Measurements from ENCODE around the gene GSK3B.
A peak's percentile ranks its signal among the peaks of the same experiment; 100 is the strongest.

Gene GSK3B

DNA sequence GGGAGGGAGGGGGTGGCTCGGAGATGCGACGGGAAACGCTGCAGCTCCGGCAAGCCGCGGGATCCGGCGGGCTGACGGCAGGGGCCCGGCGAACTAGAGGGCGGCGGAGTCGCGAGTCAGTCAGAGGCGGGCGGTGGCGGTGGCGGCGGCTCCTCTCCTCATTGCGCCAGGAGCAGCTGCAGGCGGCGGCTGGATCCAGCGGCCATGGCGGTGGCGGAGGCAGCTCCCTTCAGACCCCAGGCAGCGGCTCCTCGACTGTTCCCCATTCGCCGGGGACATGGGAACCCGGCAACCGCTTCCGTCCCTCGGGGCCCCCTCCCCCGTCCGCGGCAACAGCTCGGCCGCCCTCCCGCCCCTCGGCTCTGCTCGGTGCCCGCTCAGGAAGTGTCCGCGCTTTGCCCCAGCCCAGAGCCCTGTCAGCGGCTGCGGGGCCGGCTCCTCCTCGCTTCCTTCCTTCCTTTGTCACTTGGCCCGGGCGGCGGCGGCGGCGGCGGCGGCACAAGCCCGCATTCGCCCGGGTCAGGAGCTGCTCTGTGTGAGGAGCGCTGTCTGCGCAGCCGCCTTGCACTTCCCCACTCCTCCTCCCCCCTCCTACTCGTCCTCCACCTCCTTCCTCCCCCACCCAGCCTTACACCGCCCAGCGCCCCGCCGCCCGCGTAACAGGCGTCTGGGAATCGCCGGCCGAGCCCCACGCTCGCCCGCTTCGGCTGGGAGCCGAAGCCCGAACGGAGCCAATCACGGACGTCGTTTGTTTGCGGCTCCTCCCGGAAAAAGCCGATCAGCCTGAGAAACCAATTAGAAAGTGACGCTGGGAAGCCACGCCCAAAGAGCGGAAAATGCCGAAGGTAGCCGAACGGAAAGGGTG, at the start of gene GSK3B:
Gene GSK3B, minus strand, starts transcription at position 537 of the 865 bp plus-strand sequence. CDS start 1,013 bp downstream, outside the sequence.
- H3K9ac ChIP-seq (ENCODE audit: low read length): peak within 1 kb of the TSS; percentile 100
- no peaks in the 10 kb centered on the region for H3K9me3 ChIP-seq (ENCODE audit: control insufficient read depth, low read length)
- peaks cover 18% of the 10 kb centered on the region for H3K4me1 ChIP-seq (ENCODE audit: control insufficient read depth, insufficient read depth, low read length)
- H3K4me3 ChIP-seq (ENCODE audit: low read length): peak within 1 kb of the TSS; percentile 97
- no peaks in the 10 kb centered on the region for H3K27me3 ChIP-seq (replicated peaks; ENCODE audit: control insufficient read depth, insufficient read depth, low read length)
- peak; percentile 91 for DNase-seq (ENCODE audit: low read depth)
- peaks cover 6% of the 10 kb centered on the region for H3K36me3 ChIP-seq (ENCODE audit: control insufficient read depth, insufficient read depth, low read length, severe bottlenecking)

DNA sequence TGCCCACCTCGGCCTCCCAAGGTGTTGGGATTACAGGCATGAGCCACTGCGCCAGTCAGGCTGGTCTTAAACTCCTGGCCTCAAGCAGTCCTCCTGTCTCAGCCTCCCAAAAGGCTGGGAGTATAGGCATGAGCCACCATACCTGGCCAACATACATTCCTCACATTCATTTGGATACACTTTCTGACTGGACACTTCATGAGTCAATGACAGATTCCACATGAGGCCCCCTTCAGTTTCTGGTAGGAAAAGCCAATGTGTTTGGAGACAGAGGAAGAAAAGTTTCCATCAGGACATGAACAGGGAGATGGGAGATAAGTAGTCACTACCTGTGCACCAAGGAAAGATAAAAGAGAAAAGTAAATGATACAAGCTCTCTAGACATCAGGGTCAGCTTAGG, 49.4 kb upstream of the GSK3B start:
- Histone ChIP-seq H3K9me3 (ENCODE audit: control insufficient read depth, low read length) (no peaks in the 10 kb centered on the region), H3K27me3 (replicated peaks; ENCODE audit: control insufficient read depth, insufficient read depth, low read length) (no peaks in the 10 kb centered on the region), H3K36me3 (ENCODE audit: control insufficient read depth, insufficient read depth, low read length, severe bottlenecking) (no peaks in the 10 kb centered on the region), H3K9ac (ENCODE audit: low read length) (no peak overlapping the region), H3K4me1 (ENCODE audit: control insufficient read depth, insufficient read depth, low read length) (peaks cover 22% of the 10 kb centered on the region), H3K4me3 (ENCODE audit: low read length) (no peak overlapping the region)
- no peak for DNase-seq (ENCODE audit: low read depth)

DNA sequence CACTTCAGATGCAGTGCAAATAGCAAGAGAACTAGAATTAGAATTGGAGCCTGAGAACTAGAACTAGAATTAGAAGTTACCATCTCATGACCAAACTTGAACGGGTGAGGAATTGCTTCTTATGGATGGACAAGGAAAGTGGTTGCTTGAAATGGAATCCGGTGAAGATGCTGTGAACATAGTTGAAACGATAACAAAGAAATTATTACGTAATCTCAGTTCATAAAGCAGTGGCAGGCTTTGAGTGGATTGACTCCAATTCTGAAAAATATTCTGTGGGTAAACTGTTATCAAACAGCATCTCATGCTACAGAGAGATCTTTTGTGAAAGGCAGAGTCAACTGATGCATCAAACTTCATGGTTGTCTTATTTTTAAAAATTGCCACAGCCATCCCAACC, 48.0 kb upstream of the GSK3B start:
- Histone ChIP-seq H3K9me3 (ENCODE audit: control insufficient read depth, low read length) (no peaks in the 10 kb centered on the region), H3K9ac (ENCODE audit: low read length) (no peak overlapping the region), H3K4me1 (ENCODE audit: control insufficient read depth, insufficient read depth, low read length) (peaks cover 22% of the 10 kb centered on the region), H3K36me3 (ENCODE audit: control insufficient read depth, insufficient read depth, low read length, severe bottlenecking) (no peaks in the 10 kb centered on the region), H3K27me3 (replicated peaks; ENCODE audit: control insufficient read depth, insufficient read depth, low read length) (no peaks in the 10 kb centered on the region), H3K4me3 (ENCODE audit: low read length) (no peak overlapping the region)
- no peak for DNase-seq (ENCODE audit: low read depth)

DNA sequence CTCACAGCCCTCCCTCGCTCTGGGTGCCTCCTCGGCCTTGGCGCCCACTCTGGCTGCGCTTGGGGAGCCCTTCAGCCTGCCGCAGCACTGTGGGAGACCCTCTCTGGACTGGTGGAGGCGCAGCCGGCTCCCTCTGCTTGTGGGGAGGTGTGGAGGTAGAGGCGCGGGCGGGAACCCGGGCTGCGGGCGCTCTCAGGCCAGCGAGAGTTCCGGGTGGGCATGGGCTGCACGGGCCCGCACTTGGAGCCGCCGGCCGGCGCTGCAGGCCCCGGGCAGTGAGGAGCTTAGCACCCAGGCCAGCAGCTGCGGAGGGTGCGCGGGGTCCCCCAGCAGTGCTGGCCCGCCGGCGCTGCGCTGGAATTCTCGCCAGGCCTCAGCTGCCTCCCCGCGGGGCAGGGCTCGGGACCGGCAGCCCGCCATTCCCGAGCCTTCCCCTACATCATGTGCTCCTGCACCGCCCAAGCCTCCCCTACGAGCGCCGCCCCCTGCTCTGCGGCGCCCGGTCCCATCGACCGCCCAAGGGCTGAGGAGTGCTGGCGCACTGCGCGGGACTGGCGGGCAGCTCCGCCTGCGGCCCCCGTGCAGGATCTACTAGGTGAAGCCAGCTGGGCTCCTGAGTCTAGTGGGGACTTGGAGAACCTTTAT, 46.0 kb upstream of the GSK3B start:
- Histone ChIP-seq H3K4me3 (ENCODE audit: low read length) (no peak overlapping the region), H3K9me3 (ENCODE audit: control insufficient read depth, low read length) (no peaks in the 10 kb centered on the region), H3K36me3 (ENCODE audit: control insufficient read depth, insufficient read depth, low read length, severe bottlenecking) (no peaks in the 10 kb centered on the region), H3K27me3 (replicated peaks; ENCODE audit: control insufficient read depth, insufficient read depth, low read length) (no peaks in the 10 kb centered on the region), H3K4me1 (ENCODE audit: control insufficient read depth, insufficient read depth, low read length) (peaks cover 18% of the 10 kb centered on the region), H3K9ac (ENCODE audit: low read length) (no peak overlapping the region)
- no peak for DNase-seq (ENCODE audit: low read depth)

DNA sequence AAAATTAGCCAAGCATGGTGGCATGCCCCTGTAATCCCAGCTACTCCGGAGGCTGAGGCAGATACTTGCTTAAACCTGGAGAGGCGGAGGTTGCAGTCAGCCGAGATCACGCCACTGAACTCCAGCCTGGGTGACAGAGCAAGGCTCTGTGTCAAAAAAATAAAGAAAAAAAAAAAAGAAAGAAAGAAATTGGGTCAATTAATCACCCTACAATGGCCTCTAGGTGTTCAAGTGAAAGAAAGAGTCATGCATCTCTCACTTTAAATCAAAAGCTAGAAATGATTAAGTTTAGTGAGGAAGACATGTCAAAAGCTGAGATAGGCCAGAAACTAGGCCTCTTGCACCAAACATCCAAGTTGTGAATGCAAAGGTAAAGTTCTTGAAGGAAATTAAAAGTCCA, 44.9 kb upstream of the GSK3B start:
- H3K27me3 ChIP-seq (replicated peaks; ENCODE audit: control insufficient read depth, insufficient read depth, low read length): no peaks in the 10 kb centered on the region
- no peak overlapping the region for H3K9ac ChIP-seq (ENCODE audit: low read length)
- H3K4me1 ChIP-seq (ENCODE audit: control insufficient read depth, insufficient read depth, low read length): peaks cover 8% of the 10 kb centered on the region
- no peak overlapping the region for H3K4me3 ChIP-seq (ENCODE audit: low read length)
- no peaks in the 10 kb centered on the region for H3K36me3 ChIP-seq (ENCODE audit: control insufficient read depth, insufficient read depth, low read length, severe bottlenecking)
- DNase-seq (ENCODE audit: low read depth): no peak
- H3K9me3 ChIP-seq (ENCODE audit: control insufficient read depth, low read length): no peaks in the 10 kb centered on the region

DNA sequence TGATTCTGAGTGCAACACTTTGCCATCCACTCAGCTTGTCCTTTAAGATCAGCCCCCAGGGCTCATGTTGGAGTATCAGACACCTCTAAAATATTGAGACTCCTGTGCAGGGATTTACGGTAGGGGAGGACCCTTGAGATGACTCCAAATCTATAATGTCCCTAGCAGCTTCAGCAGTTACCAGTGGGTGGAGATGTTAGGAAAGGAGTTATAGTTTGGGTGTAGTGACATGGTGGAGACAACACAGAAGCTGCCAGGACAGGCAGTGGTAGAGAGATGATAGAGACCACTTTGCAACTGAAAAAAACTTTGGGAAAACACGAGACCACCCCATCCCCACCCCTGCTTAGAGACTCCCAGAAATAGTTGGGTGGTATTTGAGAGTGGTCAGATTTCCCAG, 43.3 kb upstream of the GSK3B start:
- H3K4me3 ChIP-seq (ENCODE audit: low read length): no peak overlapping the region
- H3K27me3 ChIP-seq (replicated peaks; ENCODE audit: control insufficient read depth, insufficient read depth, low read length): no peaks in the 10 kb centered on the region
- no peak for DNase-seq (ENCODE audit: low read depth)
- H3K36me3 ChIP-seq (ENCODE audit: control insufficient read depth, insufficient read depth, low read length, severe bottlenecking): no peaks in the 10 kb centered on the region
- H3K9ac ChIP-seq (ENCODE audit: low read length): no peak overlapping the region
- H3K9me3 ChIP-seq (ENCODE audit: control insufficient read depth, low read length): no peaks in the 10 kb centered on the region
- H3K4me1 ChIP-seq (ENCODE audit: control insufficient read depth, insufficient read depth, low read length): peaks cover 5% of the 10 kb centered on the region

DNA sequence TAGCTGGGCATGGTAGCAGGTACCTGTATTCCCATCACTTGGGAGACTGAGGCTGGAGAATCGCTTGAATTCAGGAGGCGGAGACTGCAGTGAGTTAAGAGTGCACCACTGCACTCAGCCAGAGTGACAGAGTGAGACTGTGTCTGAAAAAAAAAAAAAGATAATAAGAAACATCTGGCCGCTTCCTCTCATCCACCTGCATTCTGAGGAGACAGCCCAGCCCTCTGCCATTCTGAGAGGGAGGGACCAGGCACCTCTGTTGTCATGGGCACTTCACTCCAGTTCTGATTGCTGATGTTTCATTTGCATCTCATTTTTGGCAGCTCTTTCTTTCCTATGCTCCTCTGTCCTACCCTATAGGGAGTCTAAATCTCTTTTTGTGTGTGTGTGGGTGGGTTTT, 36.4 kb upstream of the GSK3B start:
- no peak overlapping the region for H3K4me3 ChIP-seq (ENCODE audit: low read length)
- H3K27me3 ChIP-seq (replicated peaks; ENCODE audit: control insufficient read depth, insufficient read depth, low read length): no peaks in the 10 kb centered on the region
- H3K36me3 ChIP-seq (ENCODE audit: control insufficient read depth, insufficient read depth, low read length, severe bottlenecking): no peaks in the 10 kb centered on the region
- no peak for DNase-seq (ENCODE audit: low read depth)
- no peak overlapping the region for H3K9ac ChIP-seq (ENCODE audit: low read length)
- no peaks in the 10 kb centered on the region for H3K9me3 ChIP-seq (ENCODE audit: control insufficient read depth, low read length)
- peaks cover 8% of the 10 kb centered on the region for H3K4me1 ChIP-seq (ENCODE audit: control insufficient read depth, insufficient read depth, low read length)

DNA sequence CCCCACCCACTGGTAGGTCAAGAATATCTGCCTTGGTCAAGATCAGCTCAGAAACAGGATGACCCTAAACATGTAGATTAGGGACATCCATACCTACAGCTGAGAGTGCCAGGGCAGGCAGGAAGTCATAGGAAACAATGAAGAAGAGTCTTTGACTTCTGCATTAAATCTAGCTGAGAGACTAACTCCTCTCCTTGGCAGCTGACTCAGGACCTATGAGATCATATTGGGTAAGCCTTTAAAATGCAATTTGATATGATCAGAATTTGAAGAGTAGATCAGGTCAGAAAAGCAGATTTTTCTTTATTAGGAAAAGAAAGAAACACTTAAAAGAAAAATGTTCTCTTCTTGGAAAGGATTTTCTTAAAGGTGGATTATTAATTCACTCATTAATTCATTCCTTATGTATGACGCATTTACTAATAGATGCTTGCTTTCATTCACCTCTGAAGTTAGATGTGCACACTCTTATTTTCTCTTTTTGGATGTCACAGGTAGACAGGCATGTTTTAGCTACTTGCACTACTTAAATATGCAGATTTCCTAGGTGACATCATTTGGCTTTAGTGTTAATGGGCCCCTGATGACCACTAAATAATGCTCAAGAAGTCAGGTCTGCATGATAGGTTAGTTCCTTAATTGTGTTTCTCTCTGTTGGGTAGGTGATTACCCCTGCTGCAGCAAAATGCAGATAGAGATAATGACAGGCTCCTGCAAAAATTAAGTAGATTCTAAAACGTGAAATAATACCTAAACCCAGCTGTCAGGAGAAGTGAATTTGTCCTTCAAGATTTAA, 35.7 kb upstream of the GSK3B start:
- H3K9me3 ChIP-seq (ENCODE audit: control insufficient read depth, low read length): no peaks in the 10 kb centered on the region

DNA sequence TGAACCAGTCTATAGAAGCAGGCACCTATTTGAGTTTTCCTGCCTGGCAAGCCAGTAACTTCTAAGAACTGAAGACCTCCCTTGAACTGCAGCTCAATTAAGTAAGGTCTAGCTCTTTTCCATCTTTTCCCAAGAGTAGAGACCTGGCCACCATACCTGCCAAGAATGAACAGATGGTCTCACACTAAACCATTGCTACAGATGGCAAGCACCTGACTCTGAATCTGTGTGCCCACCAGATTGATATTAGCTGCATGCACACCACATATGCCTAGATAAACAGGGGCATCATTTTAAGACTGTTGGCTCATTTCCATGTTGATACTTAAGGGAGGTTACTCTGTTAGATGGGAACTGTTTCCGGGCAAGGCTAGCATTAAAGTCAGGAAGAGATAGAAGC, 34.8 kb upstream of the GSK3B start:
- Histone ChIP-seq H3K36me3 (ENCODE audit: control insufficient read depth, insufficient read depth, low read length, severe bottlenecking) (no peaks in the 10 kb centered on the region), H3K4me1 (ENCODE audit: control insufficient read depth, insufficient read depth, low read length) (peaks cover 6% of the 10 kb centered on the region), H3K27me3 (replicated peaks; ENCODE audit: control insufficient read depth, insufficient read depth, low read length) (no peaks in the 10 kb centered on the region), H3K9ac (ENCODE audit: low read length) (no peak overlapping the region), H3K9me3 (ENCODE audit: control insufficient read depth, low read length) (no peaks in the 10 kb centered on the region), H3K4me3 (ENCODE audit: low read length) (no peak overlapping the region)
- no peak for DNase-seq (ENCODE audit: low read depth)

More for the DNA sequence above, 35.7 kb upstream of the GSK3B start:
- no peaks in the 10 kb centered on the region for H3K36me3 ChIP-seq (ENCODE audit: control insufficient read depth, insufficient read depth, low read length, severe bottlenecking)
- no peaks in the 10 kb centered on the region for H3K27me3 ChIP-seq (replicated peaks; ENCODE audit: control insufficient read depth, insufficient read depth, low read length)
- peak; percentile 61 for DNase-seq (ENCODE audit: low read depth)
- H3K4me3 ChIP-seq (ENCODE audit: low read length): no peak overlapping the region
- H3K9ac ChIP-seq (ENCODE audit: low read length): no peak overlapping the region
- H3K4me1 ChIP-seq (ENCODE audit: control insufficient read depth, insufficient read depth, low read length): peaks cover 6% of the 10 kb centered on the region

DNA sequence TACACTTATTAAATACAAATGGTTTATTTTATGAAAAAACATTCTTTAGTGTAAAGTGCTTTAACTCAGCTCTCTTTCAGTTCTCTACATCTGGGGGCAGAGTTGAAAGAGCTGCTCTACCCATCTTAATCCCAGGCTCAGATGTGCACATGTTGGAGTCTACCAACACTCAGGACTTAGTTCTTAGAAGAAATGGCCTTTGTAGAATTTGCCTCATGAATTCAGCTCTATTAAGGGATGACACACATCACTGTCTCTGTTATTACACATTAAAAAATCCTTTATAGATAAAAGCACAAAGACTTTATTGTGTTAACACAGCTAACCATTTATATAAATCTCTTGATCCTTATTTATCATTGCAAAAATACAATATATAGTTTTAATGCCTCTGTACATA, 31.7 kb upstream of the GSK3B start:
- Histone ChIP-seq H3K4me1 (ENCODE audit: control insufficient read depth, insufficient read depth, low read length) (peaks cover 6% of the 10 kb centered on the region), H3K36me3 (ENCODE audit: control insufficient read depth, insufficient read depth, low read length, severe bottlenecking) (no peaks in the 10 kb centered on the region), H3K4me3 (ENCODE audit: low read length) (no peak overlapping the region), H3K27me3 (replicated peaks; ENCODE audit: control insufficient read depth, insufficient read depth, low read length) (no peaks in the 10 kb centered on the region), H3K9me3 (ENCODE audit: control insufficient read depth, low read length) (no peaks in the 10 kb centered on the region), H3K9ac (ENCODE audit: low read length) (no peak overlapping the region)
- DNase-seq (ENCODE audit: low read depth): no peak

DNA sequence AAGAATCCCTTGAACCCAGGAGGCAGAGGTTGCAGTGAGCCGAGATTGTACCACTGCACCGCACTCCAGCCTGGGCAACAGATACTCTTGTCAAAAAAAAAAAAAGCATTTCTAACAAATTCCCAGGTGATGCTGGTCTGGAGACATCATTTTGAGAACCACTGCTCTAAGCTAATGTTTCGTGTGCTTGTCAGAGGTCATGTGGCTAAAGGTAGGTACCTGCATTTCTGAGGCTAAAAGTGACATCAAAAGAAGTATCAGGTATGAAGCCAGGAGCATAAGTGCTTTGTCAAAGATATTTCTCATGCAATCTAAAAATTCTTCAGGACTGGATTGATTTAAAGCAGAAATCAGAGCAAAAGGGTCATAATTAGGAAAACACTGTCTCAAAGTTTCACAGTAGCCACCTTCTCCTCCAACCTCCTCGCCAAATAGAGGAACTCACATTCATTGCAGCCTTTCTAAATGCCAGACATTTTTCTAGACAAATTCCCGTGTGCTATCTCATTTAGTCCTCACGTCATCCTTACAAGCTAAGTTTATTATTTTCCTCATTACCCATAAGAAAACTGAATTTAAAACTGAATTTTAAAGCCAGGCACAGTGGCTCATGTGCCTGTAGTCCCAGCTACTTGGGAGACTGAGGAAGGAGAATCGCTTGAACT, 25.7 kb upstream of the GSK3B start:
- DNase-seq (ENCODE audit: low read depth): no peak
- H3K9me3 ChIP-seq (ENCODE audit: control insufficient read depth, low read length): no peaks in the 10 kb centered on the region
- no peaks in the 10 kb centered on the region for H3K27me3 ChIP-seq (replicated peaks; ENCODE audit: control insufficient read depth, insufficient read depth, low read length)
- no peak overlapping the region for H3K9ac ChIP-seq (ENCODE audit: low read length)
- H3K4me3 ChIP-seq (ENCODE audit: low read length): no peak overlapping the region
- H3K4me1 ChIP-seq (ENCODE audit: control insufficient read depth, insufficient read depth, low read length): no peaks in the 10 kb centered on the region
- no peaks in the 10 kb centered on the region for H3K36me3 ChIP-seq (ENCODE audit: control insufficient read depth, insufficient read depth, low read length, severe bottlenecking)

Data from adipocyte (in vitro differentiated cells).